ENCODE measurements around the gene INAFM2.

Gene INAFM2

GRCh38 chr15:40323239-40323952, at the start of gene INAFM2:
TSS of gene INAFM2 (plus strand) at chr15:40323692. CDS start at chr15:40324056, 364 bp downstream.
- DNase-seq (ENCODE audit: low read depth), result peak; percentile 77

- no peak for DNase-seq (ENCODE audit: low read depth)
Observed at GRCh38 chr15:40274350-40275274, 48.9 kb upstream of the INAFM2 start.

- DNase-seq (ENCODE audit: low read depth), result no peak
Observed at GRCh38 chr15:40275523-40275922, 48.0 kb upstream of the INAFM2 start.

GRCh38 chr15:40275954-40276353, 47.5 kb upstream of the INAFM2 start:
- no peak for DNase-seq (ENCODE audit: low read depth)

- no peak for DNase-seq (ENCODE audit: low read depth)
Observed at GRCh38 chr15:40276927-40277326, 46.6 kb upstream of the INAFM2 start.

GRCh38 chr15:40277471-40277870, 46.0 kb upstream of the INAFM2 start:
- no peak for DNase-seq (ENCODE audit: low read depth)

- no peak for DNase-seq (ENCODE audit: low read depth)
Observed at GRCh38 chr15:40278026-40278425, 45.5 kb upstream of the INAFM2 start.

GRCh38 chr15:40279437-40280141, 43.9 kb upstream of the INAFM2 start:
- no peak for DNase-seq (ENCODE audit: low read depth)

- DNase-seq (ENCODE audit: low read depth), result no peak
Observed at GRCh38 chr15:40280260-40281056, 43.0 kb upstream of the INAFM2 start.

GRCh38 chr15:40281057-40281800, 42.3 kb upstream of the INAFM2 start:
- DNase-seq (ENCODE audit: low read depth), result no peak

- no peak for DNase-seq (ENCODE audit: low read depth)
Observed at GRCh38 chr15:40281801-40282146, 41.7 kb upstream of the INAFM2 start.

- DNase-seq (ENCODE audit: low read depth), result no peak
Observed at GRCh38 chr15:40282147-40282868, 41.2 kb upstream of the INAFM2 start.

GRCh38 chr15:40282869-40283614, 40.5 kb upstream of the INAFM2 start, which contains the start of gene ANKRD63:
TSS of gene ANKRD63 (minus strand) at chr15:40283064. CDS start at chr15:40282586, 478 bp downstream.
- DNase-seq (ENCODE audit: low read depth), result no peak

- no peak for DNase-seq (ENCODE audit: low read depth)
Observed at GRCh38 chr15:40283615-40284300, 39.7 kb upstream of the INAFM2 start.

GRCh38 chr15:40285151-40285550, 38.3 kb upstream of the INAFM2 start:
- DNase-seq (ENCODE audit: low read depth), result no peak

- no peak for DNase-seq (ENCODE audit: low read depth)
Observed at GRCh38 chr15:40285554-40286011, 37.9 kb upstream of the INAFM2 start.

- DNase-seq (ENCODE audit: low read depth), result no peak
Observed at GRCh38 chr15:40286061-40286532, 37.4 kb upstream of the INAFM2 start.

- no peak for DNase-seq (ENCODE audit: low read depth)
Observed at GRCh38 chr15:40286794-40287193, 36.7 kb upstream of the INAFM2 start.

GRCh38 chr15:40287505-40287904, 36.0 kb upstream of the INAFM2 start:
- no peak for DNase-seq (ENCODE audit: low read depth)

All from GM04504 (cell line).